IPS-18c (cell line): Measurements from ENCODE around the gene PITPNC1.
"Not testable (repeated sequence)": the region's sequence is repeated elsewhere in the genome, so short reads cannot be mapped to it uniquely, and the experiment has no call there.

ENCODE experiments used
- H3K4me3 ChIP-seq: 2 replicates; pipeline ENCODE4 v1.7.0; 2013; ENCODE audit warnings: low read depth, mild to moderate bottlenecking, low read length, moderate library complexity; ENCODE audit not compliant: insufficient read depth
- H3K9me3 ChIP-seq: one replicate; pipeline ENCODE4 v1.6.1; 2013; ENCODE audit warnings: mild to moderate bottlenecking, low read length, moderate library complexity; ENCODE audit not compliant: control insufficient read depth, insufficient read depth

The PITPNC1 gene

GRCh38 chr17:67502151-67502550 lies 125.1 kb downstream of the PITPNC1 start:
- H3K4me3 ChIP-seq = no peak overlapping the region
- no peaks in the 10 kb centered on the region for H3K9me3 ChIP-seq

DNA sequence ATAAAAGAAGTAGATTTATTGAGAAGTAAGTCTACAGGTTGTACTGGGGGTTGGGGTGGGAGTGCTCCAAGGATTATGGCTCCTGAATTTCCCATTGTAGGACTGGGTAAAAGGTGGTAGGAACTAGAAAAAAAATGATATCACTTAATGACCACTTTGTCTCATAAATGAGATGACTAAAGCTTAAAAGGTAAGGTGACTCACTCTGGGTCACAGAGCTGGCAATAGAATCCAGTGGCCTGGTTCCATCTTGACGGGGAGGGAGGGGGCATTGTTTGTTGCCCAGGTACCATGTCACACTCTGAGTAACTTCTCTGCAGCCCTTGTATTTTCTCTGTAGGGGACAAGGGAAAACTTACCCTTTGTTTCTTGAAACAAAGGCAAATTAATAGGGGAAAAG lies 126.1 kb downstream of the PITPNC1 start:
- Histone ChIP-seq H3K4me3 (no peak overlapping the region), H3K9me3 (no peaks in the 10 kb centered on the region)

GRCh38 chr17:67503739-67504138 lies 126.7 kb downstream of the PITPNC1 start:
- Histone ChIP-seq H3K9me3 (no peaks in the 10 kb centered on the region), H3K4me3 (no peak overlapping the region)

DNA sequence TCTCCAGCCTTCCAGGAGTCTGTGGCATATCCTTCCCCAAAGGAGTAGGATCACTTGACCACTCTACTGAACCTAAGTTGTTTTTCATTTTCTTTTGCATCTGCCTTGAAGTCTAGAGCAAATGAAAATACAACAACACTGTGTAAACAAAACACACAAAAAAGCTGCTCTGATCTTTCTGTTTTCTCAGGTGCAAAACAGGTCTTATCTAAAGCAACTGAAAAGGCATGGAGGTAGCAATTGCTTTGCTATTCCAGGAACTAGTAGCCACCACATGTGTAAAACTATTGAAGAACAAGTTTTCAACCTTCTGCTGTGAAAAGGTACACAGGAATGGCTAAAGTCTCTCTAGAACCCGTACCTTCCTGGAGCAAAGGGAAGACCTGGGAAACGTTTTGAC lies 127.1 kb downstream of the PITPNC1 start:
- H3K4me3 ChIP-seq = no peak overlapping the region
- H3K9me3 ChIP-seq = no peaks in the 10 kb centered on the region

DNA sequence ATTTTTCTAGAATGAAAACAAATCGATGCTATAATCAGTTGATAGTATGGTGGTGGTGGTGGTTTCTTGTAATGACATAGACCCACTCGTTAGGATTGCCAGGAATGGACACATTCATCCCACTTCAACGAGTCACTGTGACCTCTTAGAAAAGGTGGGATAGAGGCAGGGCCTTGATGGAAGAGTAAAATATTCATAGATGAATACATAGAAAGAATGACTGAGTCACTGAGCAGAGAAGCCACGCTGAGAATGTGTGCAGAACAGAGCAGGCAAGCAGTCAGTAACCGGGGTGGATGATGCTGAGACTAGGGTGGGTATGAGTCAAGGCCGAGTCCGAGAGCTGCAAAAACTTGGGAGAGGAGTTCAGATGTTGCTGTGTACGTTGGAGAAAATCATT lies 129.9 kb downstream of the PITPNC1 start:
- no peak overlapping the region for H3K4me3 ChIP-seq
- no peaks in the 10 kb centered on the region for H3K9me3 ChIP-seq

DNA sequence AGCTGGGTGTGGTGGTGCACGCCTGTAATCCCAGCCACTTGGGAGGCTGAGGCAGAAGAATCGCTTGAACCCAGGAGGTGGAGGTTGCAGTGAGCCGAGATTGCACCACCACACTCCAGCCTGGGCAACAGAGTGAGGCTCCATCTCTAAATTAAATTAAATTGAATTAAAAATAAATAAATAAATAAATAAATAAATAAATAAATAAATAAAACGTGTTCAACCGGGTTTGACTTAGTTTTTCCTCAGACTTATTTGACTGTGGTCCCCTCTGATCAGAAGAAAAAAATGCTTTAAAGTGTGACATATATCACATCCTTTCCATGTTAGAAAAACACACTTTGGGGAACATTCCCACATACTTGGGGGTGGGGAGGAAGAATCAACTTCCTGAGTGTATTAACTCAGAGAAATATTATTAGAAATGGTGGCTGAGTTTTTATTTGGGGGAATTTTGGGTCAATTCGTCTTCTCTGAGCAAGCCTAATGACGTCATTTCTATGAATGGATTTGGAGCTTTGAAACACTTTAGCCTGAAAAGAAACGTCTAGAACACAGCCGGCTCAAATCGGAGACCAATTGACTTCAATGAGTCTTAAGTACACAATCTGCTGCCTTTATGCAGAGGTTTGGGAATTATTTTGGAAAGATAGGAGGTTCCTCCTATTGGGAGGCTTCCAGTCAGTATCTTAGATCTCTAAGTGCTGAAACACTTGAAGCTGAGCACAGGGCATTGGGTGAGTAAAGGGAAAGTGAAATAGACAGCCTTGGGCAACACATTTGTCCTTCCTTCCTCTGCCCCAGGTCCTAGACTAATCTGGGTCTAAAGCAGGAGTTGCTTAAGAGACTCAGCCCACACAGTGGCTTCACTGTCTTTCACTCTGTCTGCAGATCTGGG lies 132.6 kb downstream of the PITPNC1 start:
- H3K4me3 ChIP-seq = no peak overlapping the region

GRCh38 chr17:67511012-67511411 lies 133.9 kb downstream of the PITPNC1 start:
- no peak overlapping the region for H3K4me3 ChIP-seq
- no peaks in the 10 kb centered on the region for H3K9me3 ChIP-seq

More for the DNA sequence above, 132.6 kb downstream of the PITPNC1 start:
- H3K9me3 ChIP-seq = no peaks in the 10 kb centered on the region

DNA sequence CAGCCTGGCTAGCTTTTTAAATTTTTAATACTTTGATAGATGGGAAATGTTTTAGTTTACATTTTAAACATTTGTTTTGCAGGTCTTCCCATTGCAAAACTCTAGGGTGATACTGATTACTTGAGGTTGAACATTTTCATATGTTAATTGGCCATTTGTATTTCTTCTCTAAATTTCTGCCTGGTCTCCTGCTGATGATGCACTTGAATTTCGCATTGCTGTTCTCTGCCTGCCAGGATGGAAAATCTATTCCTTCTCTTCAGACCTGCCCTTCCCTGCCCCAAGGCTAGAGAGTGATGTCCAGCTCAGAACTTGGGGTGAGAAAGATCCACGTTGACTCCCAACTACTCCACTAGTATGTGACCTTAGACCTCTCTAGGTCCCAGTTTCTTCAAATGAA lies 134.7 kb downstream of the PITPNC1 start:
- no peaks in the 10 kb centered on the region for H3K9me3 ChIP-seq

DNA sequence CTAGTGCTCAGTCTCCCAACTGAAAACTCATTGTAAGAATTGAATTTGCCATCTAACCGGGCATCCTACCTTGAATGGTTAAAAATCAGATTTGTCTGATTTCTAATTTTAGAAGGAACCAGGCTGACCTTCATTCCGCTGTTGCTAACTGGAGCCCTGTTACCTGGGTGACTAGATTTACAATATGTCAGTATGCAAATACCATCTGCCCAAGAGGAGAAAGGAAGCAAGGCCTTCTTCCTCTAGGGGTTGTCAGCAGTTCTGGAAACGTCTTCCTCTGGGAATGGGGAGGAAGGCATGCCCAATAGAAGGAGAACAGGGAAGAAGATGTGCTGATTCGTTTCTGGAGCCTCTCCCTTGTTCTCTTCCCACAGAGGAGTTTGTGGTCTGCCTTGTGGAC lies 137.9 kb downstream of the PITPNC1 start:
- H3K9me3 ChIP-seq = no peaks in the 10 kb centered on the region

More for the DNA sequence above, 134.7 kb downstream of the PITPNC1 start:
- H3K4me3 ChIP-seq = no peak overlapping the region

GRCh38 chr17:67515490-67516083 lies 138.5 kb downstream of the PITPNC1 start:
- H3K9me3 ChIP-seq = no peaks in the 10 kb centered on the region
- H3K4me3 ChIP-seq = no peak overlapping the region

More for the DNA sequence above, 137.9 kb downstream of the PITPNC1 start:
- H3K4me3 ChIP-seq = no peak overlapping the region

DNA sequence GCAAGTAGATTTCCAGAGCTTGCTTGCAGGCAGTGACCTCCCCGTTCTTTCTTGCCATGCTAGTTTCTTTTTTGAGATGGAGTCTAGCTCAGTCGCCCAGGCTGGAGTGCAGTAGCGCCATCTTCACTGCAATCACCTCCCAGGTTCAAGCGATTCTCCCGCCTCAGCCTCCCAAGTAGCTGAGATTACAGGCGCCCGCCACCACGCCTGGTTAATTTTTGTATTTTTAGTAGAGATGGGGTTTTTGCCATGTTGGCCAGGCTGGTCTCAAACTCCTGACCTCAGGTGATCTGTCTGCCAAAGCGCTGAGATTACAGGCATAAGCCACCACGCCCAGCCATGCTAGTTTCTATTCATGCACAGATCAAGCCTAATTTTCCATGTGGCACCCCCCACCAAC lies 139.5 kb downstream of the PITPNC1 start:
- H3K9me3 ChIP-seq, H3K4me3 ChIP-seq: not testable (repeated sequence)

DNA sequence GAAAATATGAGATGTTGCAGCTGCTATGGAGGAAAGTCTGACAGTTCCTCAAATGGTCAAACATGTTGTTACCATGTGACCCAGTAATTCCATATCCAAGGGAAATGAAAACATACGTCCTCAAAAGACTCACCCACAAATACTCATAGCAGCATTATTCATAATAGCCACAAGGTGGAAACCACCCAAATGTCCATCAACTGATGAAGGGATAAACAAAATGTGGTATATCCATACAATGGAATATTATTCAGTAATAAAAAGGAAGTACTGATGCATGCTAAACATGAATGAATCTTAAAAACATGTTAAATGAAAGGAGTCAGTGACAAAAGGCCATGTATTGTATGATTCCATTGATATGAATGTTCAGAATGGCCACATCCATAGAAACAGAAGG lies 140.2 kb downstream of the PITPNC1 start:
- Histone ChIP-seq H3K4me3 (no peak overlapping the region), H3K9me3 (no peaks in the 10 kb centered on the region)

DNA sequence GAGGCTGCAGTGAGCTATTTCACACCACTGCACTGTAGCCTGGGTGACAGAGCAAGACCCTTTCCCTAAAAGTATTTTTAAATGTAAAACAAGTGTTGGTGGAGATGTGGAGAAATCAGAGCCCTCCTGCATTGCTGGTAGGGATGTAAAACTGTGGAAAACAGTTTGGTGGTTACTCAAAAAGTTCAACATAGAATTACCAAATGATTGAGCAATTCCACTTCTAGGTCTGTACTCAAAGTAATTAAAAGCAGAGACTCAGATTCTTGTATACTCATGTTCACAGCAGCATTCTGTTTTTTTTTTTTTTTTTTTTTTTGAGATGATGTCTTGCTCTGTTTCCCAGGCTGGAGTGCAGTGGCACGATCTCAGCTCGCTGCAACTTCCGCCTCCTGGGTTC lies 141.8 kb downstream of the PITPNC1 start:
- Histone ChIP-seq H3K4me3 (no peak overlapping the region), H3K9me3 (no peaks in the 10 kb centered on the region)

DNA sequence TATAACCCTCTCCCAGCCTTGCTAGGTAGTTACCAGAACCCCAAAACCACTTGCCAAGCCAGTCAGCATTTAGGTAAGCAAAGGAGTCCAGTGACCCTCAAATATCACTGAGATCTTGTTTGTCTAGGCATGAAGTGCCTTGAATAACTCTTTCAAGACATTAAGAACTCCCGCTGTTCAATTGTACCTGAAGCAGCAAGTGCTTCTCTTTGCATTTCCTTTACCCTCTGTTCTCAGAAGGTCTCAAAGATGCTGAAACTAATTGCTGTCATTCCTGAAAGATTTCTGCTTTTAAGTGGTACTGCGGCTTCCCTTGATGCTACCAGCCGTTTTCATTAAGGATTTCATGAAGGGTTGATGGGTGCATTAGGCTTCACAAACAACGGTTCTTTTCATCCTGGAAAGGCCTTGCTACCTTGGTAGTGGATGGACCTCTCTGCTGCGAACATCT lies 142.7 kb downstream of the PITPNC1 start:
- Histone ChIP-seq H3K4me3 (no peak overlapping the region), H3K9me3 (no peaks in the 10 kb centered on the region)

DNA sequence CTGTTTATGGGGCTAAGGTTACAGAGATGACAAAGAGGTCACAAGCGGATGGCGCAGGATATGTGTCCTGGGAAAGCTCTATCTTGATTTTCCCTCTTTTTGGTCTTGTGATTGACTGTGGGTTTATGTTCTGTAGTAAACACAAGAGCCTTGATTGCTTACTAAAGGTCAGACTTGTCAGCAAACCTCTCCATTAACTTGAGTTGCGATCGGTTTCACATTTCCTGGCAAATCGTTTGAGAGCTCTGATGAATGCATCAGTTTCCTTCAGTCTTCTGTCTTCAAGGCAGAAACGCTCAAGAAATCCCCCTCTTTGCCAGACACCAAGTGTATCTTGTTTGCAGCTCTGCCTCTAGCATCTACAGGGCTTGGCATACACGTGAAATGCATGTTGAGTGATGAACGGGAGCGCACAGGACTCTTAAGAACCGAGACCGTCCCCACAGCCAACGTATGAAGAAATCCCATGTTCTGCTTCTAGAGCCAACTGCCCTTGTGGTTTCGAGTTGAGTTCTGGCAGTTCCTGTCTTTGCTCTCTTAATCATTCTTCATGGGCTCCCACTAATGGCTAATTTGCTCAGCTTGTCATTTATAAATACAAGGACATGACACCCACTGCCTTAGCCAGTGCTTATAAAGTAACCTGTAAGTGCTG lies 143.3 kb downstream of the PITPNC1 start:
- no peaks in the 10 kb centered on the region for H3K9me3 ChIP-seq
- H3K4me3 ChIP-seq = no peak overlapping the region

DNA sequence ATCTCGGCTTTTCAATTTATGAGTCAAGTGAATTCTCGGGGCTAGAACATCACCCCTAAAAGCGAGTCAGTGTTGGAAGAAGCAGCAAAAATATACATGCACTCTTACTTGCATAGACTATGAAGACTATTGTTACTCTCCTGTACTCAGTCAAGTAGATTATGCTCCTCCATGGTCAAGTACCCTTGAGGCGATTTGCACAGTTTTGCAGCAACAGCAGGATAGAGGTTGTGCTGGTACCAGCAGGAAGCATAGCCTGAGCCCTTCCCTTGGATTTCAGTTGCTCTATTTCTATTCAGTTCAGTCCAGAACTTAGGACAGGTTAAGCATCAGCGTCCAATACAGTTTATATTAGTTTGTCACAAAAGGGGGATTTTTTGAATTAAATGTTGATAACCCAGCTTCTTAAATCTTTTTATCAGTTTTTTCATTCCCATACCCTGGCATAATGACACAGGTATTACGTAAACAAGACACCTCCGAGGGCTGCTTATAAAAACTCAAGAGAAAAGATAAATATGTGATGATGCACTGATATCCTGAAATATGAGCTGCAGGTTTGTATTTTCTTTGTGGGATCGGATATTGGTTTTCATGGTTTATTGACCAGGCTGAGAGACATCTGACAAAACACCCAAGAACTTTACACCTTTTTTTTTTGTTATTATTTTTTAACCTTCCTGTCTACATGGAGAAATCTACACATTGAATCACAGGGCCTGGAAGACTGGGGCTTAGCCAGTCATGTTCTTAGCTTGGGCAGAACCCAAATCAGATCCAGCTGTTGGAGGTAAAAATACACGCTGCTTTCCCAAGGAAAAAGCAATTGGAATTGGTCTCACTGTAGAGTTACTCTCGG lies 144.1 kb downstream of the PITPNC1 start:
- H3K4me3 ChIP-seq = no peak overlapping the region

DNA sequence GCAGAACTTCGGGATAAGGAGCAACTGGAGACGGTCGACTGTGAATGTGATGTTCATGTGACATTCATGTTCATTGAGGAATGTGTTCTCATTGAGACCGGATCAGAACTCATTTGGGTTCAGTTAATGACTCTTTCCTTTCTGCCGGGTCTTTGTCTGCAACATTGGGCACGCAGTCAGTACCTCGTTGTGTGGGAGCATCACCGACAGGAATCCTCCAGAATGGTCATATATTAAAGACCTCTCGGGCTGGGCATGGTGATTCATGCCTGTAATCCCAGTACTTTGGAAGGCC lies 144.6 kb downstream of the PITPNC1 start:
- no peak overlapping the region for H3K4me3 ChIP-seq
- no peaks in the 10 kb centered on the region for H3K9me3 ChIP-seq

More for the DNA sequence above, 144.1 kb downstream of the PITPNC1 start:
- H3K9me3 ChIP-seq = no peaks in the 10 kb centered on the region
